HepG2 (cell line): Measurements from ENCODE around the gene DNAJB2. TPM values are rescaled to one million over a fixed set of nuclear protein-coding genes. Genes with fewer than 3 reads are reported as not detected.

Experiments
- CBX1 ChIP-seq: IDR thresholded peaks from one replicate; pipeline ENCODE4 v1.6.1; 2016; ENCODE audit warnings: antibody characterized with exemption, low read depth
- CEBPB ChIP-seq: IDR thresholded peaks from 2 replicates; pipeline ENCODE4 v1.6.1; 2011; ENCODE audit warnings: low read depth, low read length, improper control_type of control experiment, borderline replicate concordance
- CHD2 ChIP-seq: IDR thresholded peaks from 2 replicates; pipeline ENCODE4 v1.6.1; 2011; ENCODE audit warnings: low read depth, low read length, improper control_type of control experiment
- DR1 ChIP-seq: sonication (generic); formaldehyde crosslinking; IDR thresholded peaks from 2 replicates; pipeline ENCODE4 v1.8.0; 2021; ENCODE audit warnings: mild to moderate bottlenecking, missing genetic modification reagents, inconsistent platforms
- E2F5 ChIP-seq: sonication (generic); formaldehyde crosslinking; conservative IDR thresholded peaks from 2 replicates; pipeline ENCODE4 v1.4.0; 2020; ENCODE audit warnings: missing genetic modification reagents
- FOXK1 ChIP-seq: sonication (generic); formaldehyde crosslinking; IDR thresholded peaks from 2 replicates; pipeline ENCODE4 v1.4.0; 2020; ENCODE audit warnings: low read depth, missing genetic modification reagents, borderline replicate concordance
- GATAD2A ChIP-seq: IDR thresholded peaks from 2 replicates; pipeline ENCODE4 v1.6.1; 2016
- MAFG ChIP-seq: sonication (generic); formaldehyde crosslinking; IDR thresholded peaks from 2 replicates; pipeline ENCODE4 v1.5.1; 2020; ENCODE audit warnings: mild to moderate bottlenecking, missing genetic modification reagents
- MXD1 ChIP-seq: sonication (generic); formaldehyde crosslinking; IDR thresholded peaks from 2 replicates; pipeline ENCODE4 v1.4.0; 2020; ENCODE audit warnings: mild to moderate bottlenecking, missing genetic modification reagents
- NFIB ChIP-seq: sonication (generic); formaldehyde crosslinking; IDR thresholded peaks from 2 replicates; pipeline ENCODE4 v1.9.0; 2021; ENCODE audit warnings: missing genetic modification reagents, mild to moderate bottlenecking, borderline replicate concordance
- NFYC ChIP-seq: IDR thresholded peaks from 2 replicates; pipeline ENCODE4 v1.6.1; 2016; ENCODE audit warnings: missing genetic modification reagents, missing compliant biosample characterization
- NR0B2 ChIP-seq: sonication (generic); formaldehyde crosslinking; IDR thresholded peaks from 2 replicates; pipeline ENCODE4 v1.4.0; 2020; ENCODE audit warnings: mild to moderate bottlenecking, missing genetic modification reagents
- PAXIP1 ChIP-seq: sonication (generic); formaldehyde crosslinking; conservative IDR thresholded peaks from 2 replicates; pipeline ENCODE4 v1.4.0; 2020; ENCODE audit warnings: mild to moderate bottlenecking, missing genetic modification reagents, moderate library complexity
- PHF20 ChIP-seq: sonication (generic); formaldehyde crosslinking; IDR thresholded peaks from 2 replicates; pipeline ENCODE4 v1.5.0; 2020; ENCODE audit warnings: mild to moderate bottlenecking, missing genetic modification reagents
- RBM39 ChIP-seq: fragments of 200-400 bp; formaldehyde crosslinking; IDR thresholded peaks from one replicate; pipeline ENCODE4 v1.6.1; 2018; ENCODE audit warnings: antibody characterized with exemption, mild to moderate bottlenecking, low read depth, low read length; ENCODE audit not compliant: poor library complexity, severe bottlenecking
- SALL2 ChIP-seq: sonication (generic); formaldehyde crosslinking; IDR thresholded peaks from 2 replicates; pipeline ENCODE4 v1.8.1; 2023; ENCODE audit warnings: mild to moderate bottlenecking, missing genetic modification reagents, inconsistent platforms
- SMYD3 ChIP-seq: sonication (generic); formaldehyde crosslinking; IDR thresholded peaks from 2 replicates; pipeline ENCODE4 v1.8.1; 2023; ENCODE audit warnings: mild to moderate bottlenecking, missing genetic modification reagents
- TAF1 ChIP-seq: sonication (generic); formaldehyde crosslinking; IDR thresholded peaks from 2 replicates; pipeline ENCODE4 v1.4.0; 2020; ENCODE audit warnings: missing genetic modification reagents
- TCF7L2 ChIP-seq: IDR thresholded peaks from 2 replicates; pipeline ENCODE4 v1.6.1; 2011; ENCODE audit warnings: mild to moderate bottlenecking, low read depth, low read length, moderate library complexity
- TSC22D2 ChIP-seq: sonication (generic); formaldehyde crosslinking; IDR thresholded peaks from 2 replicates; pipeline ENCODE4 v1.5.1; 2020; ENCODE audit warnings: missing genetic modification reagents, mild to moderate bottlenecking, borderline replicate concordance
- ZFP62 ChIP-seq: sonication (generic); formaldehyde crosslinking; IDR thresholded peaks from 2 replicates; pipeline ENCODE4 v1.4.0; 2020; ENCODE audit warnings: missing genetic modification reagents
- ZMAT5 ChIP-seq: sonication (generic); formaldehyde crosslinking; IDR thresholded peaks from 2 replicates; pipeline ENCODE4 v1.5.0; 2020; ENCODE audit warnings: mild to moderate bottlenecking, low read depth, missing genetic modification reagents, borderline replicate concordance
- ZNF337 ChIP-seq: sonication (generic); formaldehyde crosslinking; IDR thresholded peaks from 2 replicates; pipeline ENCODE4 v1.5.1; 2020; ENCODE audit warnings: missing genetic modification reagents, low read depth, mild to moderate bottlenecking, borderline replicate concordance
- ZNF446 ChIP-seq: sonication (generic); formaldehyde crosslinking; IDR thresholded peaks from 2 replicates; pipeline ENCODE4 v1.5.0; 2020; ENCODE audit warnings: mild to moderate bottlenecking, missing genetic modification reagents
- polyA plus RNA-seq, 8 experiments: library from polyadenylated mRNA; depleted of rRNA in 3 of 8; stranded (reverse) in 7 of 8; unstranded in 1 of 8; fragments of >200 nt; fragmentation: Illumina TruSeq in 4 of 8; extraction: Trizol in 4 of 8; gene quantifications; 2 replicates each; pipeline versions ENCODE4 v1.2.1 to v1.2.3, GENCODE V29; 2011 to 2016; ENCODE audit warnings: low read depth in 4 of 8, missing spikeins in 1 of 8, mixed read lengths in 1 of 8; ENCODE audit not compliant: insufficient read depth in 1 of 8
- total RNA-seq, 5 experiments: library from RNA; depleted of rRNA; stranded (reverse); fragments of >200 nt; fragmentation: Illumina TruSeq; extraction: Trizol; gene quantifications; 2 replicates each; pipeline ENCODE4 v1.2.3, GENCODE V29; 2016; ENCODE audit warnings: low read depth in 1 of 5

The DNAJB2 gene
- total and polyA plus RNA-seq, 2 of the 13 experiments (the other 11 are each of a cell fraction or from before 2014, with no cell fraction given): 21.3 to 31.1 TPM

- TF ChIP-seq CEBPB (no peak), CBX1 (no peak), ZFP62 (CRISPR knock-in tag) (0 out of 2 replicates have a peak, but pooled peaks have one; percentile 25), PAXIP1 (CRISPR knock-in tag) (peak; percentile 47), MXD1 (no peak; the same call in 1 of the 2 replicates), NR0B2 (CRISPR knock-in tag) (0 out of 2 replicates have a peak, but pooled peaks have one; percentile 13), ZNF446 (CRISPR knock-in tag) (no peak), NFIB (CRISPR knock-in tag) (no peak), SMYD3 (CRISPR knock-in tag) (no peak), CHD2 (0 out of 2 replicates have a peak, but pooled peaks have one; percentile 23), DR1 (0 out of 2 replicates have a peak, but pooled peaks have one; percentile 33), SALL2 (CRISPR knock-in tag) (peak; percentile 63; the same call in 1 of the 2 replicates), ZMAT5 (no peak), TCF7L2 (no peak), ZNF337 (CRISPR knock-in tag) (0 out of 2 replicates have a peak, but pooled peaks have one; percentile 40), GATAD2A (no peak), FOXK1 (CRISPR knock-in tag) (0 out of 2 replicates have a peak, but pooled peaks have one; percentile 22), E2F5 (CRISPR knock-in tag) (no peak), TAF1 (CRISPR knock-in tag) (peak; percentile 63), MAFG (no peak), PHF20 (CRISPR knock-in tag) (no peak), RBM39 (no peak), TSC22D2 (CRISPR knock-in tag) (0 out of 2 replicates have a peak, but pooled peaks have one; percentile 19), NFYC (CRISPR knock-in tag) (no peak)
These were observed 25.2 kb upstream of the DNAJB2 start, which contains the start of gene TUBA4A (continued) for GRCh38 chr2:219253753-219254589.
